NCI-H1694 treated with DMSO at 0.1 percent for 48 hours (cell line): ENCODE measurements around the gene POMGNT2.

Source experiments
- DNase-seq: peaks from one replicate; lab custom pipeline; 2025; lab: John Stamatoyannopoulos, UW

POMGNT2 gene

GRCh38 chr3:43105596-43106292 lies at the start of gene POMGNT2:
TSS of gene POMGNT2 (minus strand) at chr3:43106079. CDS start at chr3:43081431, 24,648 bp downstream.
- DNase-seq = peak; percentile 21

- DNase-seq = no peak
Observed at GRCh38 chr3:43154980-43155379, 49.1 kb upstream of the POMGNT2 start.

GRCh38 chr3:43153216-43154083 lies 47.6 kb upstream of the POMGNT2 start:
- DNase-seq = peak; percentile 5

GRCh38 chr3:43152649-43153048 lies 46.8 kb upstream of the POMGNT2 start:
- DNase-seq = no peak

- DNase-seq = no peak
Observed at GRCh38 chr3:43148033-43148432, 42.2 kb upstream of the POMGNT2 start.

GRCh38 chr3:43146599-43146998 lies 40.7 kb upstream of the POMGNT2 start:
- DNase-seq = no peak

- DNase-seq = no peak
Observed at GRCh38 chr3:43144761-43145490, 39.0 kb upstream of the POMGNT2 start.

- no peak for DNase-seq
Observed at GRCh38 chr3:43142472-43142871, 36.6 kb upstream of the POMGNT2 start.

- no peak for DNase-seq
Observed at GRCh38 chr3:43138488-43139231, 32.8 kb upstream of the POMGNT2 start.

- DNase-seq = no peak
Observed at GRCh38 chr3:43132870-43133636, 27.2 kb upstream of the POMGNT2 start.

GRCh38 chr3:43132193-43132592 lies 26.3 kb upstream of the POMGNT2 start:
- no peak for DNase-seq

- DNase-seq = no peak
Observed at GRCh38 chr3:43128464-43128863, 22.6 kb upstream of the POMGNT2 start.

- DNase-seq = no peak
Observed at GRCh38 chr3:43126536-43126935, 20.7 kb upstream of the POMGNT2 start.

GRCh38 chr3:43123895-43124294 lies 18.0 kb upstream of the POMGNT2 start:
- DNase-seq = no peak

- DNase-seq = no peak
Observed at GRCh38 chr3:43120937-43121336, 15.1 kb upstream of the POMGNT2 start.

- DNase-seq = no peak
Observed at GRCh38 chr3:43117257-43117656, 11.4 kb upstream of the POMGNT2 start.

- no peak for DNase-seq
Observed at GRCh38 chr3:43113671-43114070, 7.8 kb upstream of the POMGNT2 start.

GRCh38 chr3:43106293-43106628 lies 382 bp upstream of the POMGNT2 start:
- DNase-seq = no peak

- no peak for DNase-seq
Observed at GRCh38 chr3:43104660-43105595, 951 bp downstream of the POMGNT2 start.

- DNase-seq = no peak
Observed at GRCh38 chr3:43104039-43104438, 1.8 kb downstream of the POMGNT2 start.
